C4-2B (cell line): ENCODE data around the gene LAGE3.

ENCODE experiments used
- ZFX ChIP-seq: fragments of 450-650 bp; IDR thresholded peaks from 2 replicates; pipeline ENCODE4 v1.6.1; 2017
- TF ChIP-seq, protein P1 (sequence below): fragments of 450-650 bp; conservative IDR thresholded peaks from 2 replicates; pipeline ENCODE4 v1.5.1; 2017; ENCODE audit warnings: mild to moderate bottlenecking

DNA sequence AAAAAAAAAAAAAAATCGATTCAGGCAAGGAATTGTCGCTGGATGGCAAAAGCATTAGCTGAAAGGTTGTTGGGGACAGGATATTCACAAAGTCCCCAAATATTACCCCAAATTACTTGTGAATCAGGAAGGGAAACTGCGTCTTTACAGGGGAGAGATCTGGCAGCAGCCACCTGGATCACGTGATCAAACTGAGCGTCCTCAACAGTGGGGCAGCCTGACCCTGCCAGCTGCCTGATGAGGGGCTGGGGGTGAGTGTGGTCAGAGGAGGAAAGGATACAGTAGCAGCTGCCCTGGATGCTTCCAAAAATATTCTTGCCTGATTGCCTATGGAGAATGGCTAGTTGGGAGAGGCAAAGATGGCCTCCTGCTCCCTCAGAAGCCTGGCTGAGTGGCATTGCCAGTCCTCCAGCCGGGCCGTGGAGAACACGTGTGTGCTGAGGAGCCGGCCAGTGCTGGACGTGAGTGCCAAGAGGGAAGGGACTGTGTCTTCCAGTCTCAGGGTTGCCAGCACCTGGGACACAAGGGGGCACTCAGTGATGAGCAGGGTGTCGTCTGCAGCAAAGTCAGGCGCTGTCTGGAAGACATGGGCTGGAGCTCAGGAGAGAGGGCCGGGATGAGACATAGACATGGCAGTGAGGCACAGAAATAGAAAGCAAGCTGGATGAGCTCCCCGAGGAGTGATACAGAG is 3.0 kb upstream of the LAGE3 start:
- TF ChIP-seq, protein P1, sequence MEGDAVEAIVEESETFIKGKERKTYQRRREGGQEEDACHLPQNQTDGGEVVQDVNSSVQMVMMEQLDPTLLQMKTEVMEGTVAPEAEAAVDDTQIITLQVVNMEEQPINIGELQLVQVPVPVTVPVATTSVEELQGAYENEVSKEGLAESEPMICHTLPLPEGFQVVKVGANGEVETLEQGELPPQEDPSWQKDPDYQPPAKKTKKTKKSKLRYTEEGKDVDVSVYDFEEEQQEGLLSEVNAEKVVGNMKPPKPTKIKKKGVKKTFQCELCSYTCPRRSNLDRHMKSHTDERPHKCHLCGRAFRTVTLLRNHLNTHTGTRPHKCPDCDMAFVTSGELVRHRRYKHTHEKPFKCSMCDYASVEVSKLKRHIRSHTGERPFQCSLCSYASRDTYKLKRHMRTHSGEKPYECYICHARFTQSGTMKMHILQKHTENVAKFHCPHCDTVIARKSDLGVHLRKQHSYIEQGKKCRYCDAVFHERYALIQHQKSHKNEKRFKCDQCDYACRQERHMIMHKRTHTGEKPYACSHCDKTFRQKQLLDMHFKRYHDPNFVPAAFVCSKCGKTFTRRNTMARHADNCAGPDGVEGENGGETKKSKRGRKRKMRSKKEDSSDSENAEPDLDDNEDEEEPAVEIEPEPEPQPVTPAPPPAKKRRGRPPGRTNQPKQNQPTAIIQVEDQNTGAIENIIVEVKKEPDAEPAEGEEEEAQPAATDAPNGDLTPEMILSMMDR, result no peak
- TF ChIP-seq ZFX, result no peak
